GM18499 (cell line): ENCODE measurements around the gene IRAK3.

ENCODE experiments used
- ATAC-seq: cut with Tn5 transposase; IDR thresholded peaks from one replicate; pipeline ENCODE4 v1.9.1; 2021; ENCODE audit warnings: moderate number of reproducible peaks; ENCODE audit not compliant: insufficient read depth, unreplicated experiment

The IRAK3 gene

DNA sequence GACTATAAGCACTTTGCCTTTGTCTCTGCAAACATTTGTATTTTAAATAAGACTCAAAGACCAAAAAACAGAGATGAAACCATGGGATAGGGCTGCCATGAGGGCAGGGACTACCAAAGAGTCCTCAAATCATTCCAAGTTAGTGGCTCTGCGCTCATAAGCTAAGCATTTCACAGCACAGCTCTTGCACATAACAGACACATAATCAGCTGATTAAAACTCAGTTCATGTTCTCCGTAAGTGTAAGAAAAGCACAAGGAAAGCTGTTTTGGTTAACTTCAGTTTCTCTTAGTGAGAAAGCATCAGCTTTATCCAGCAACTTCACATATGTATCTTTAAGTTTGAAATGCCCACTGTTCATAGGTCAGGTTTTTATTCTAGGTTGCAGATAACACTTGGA is 54.9 kb downstream of the IRAK3 start:
- ATAC-seq: no peak

GRCh38 chr12:66244446-66244845 is 55.4 kb downstream of the IRAK3 start:
- no peak for ATAC-seq

DNA sequence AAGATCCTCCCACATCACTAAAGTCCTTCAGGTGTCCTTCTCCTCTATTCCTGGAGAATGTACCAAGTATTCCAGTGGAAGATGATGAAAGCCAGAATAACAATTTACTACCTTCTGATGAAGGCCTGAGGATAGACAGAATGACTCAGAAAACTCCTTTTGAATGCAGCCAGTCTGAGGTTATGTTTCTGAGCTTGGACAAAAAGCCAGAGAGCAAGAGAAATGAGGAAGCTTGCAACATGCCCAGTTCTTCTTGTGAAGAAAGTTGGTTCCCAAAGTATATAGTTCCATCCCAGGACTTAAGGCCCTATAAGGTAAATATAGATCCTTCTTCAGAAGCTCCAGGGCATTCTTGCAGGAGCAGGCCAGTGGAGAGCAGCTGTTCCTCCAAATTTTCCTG is 58.7 kb downstream of the IRAK3 start:
- ATAC-seq: no peak

- no peak for ATAC-seq
These were observed 62.0 kb downstream of the IRAK3 start for GRCh38 chr12:66251049-66251448.

DNA sequence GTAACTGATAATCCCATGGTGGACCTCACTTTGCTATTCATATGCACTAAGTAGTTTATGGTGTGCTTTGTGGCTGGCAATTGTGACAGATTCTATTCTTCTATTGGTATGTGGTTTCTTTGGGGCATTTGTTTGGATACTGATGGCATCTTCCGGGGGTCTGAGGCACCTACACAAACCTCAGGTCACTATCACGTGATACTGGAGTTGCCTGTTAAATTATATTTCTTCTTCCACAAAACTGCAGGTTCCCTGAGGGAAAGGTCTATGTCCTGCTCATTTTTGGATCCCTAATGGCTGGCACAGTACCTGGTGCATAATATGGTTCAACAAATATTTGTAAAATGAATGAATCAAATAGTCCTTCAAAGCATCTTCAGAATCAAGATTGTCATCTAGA is 63.8 kb downstream of the IRAK3 start:
- no peak for ATAC-seq

DNA sequence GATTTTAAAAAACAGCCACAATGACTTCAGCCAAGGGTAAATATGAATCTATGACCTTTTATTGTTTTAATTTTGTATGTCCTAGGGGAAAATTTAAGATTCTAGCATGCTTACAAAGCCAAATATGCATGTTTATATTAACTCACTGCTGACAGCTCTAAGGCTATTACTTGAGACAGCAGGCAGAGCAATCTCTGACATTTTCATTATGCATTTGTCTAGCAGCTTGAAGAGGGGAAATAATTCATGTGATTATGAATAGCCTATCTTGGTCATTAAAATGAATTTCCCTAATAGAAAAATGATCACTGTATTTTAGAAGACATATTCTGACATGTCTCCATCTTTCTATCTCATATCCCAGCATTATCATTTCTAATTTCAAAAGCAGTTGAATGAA is 66.7 kb downstream of the IRAK3 start:
- ATAC-seq: no peak

DNA sequence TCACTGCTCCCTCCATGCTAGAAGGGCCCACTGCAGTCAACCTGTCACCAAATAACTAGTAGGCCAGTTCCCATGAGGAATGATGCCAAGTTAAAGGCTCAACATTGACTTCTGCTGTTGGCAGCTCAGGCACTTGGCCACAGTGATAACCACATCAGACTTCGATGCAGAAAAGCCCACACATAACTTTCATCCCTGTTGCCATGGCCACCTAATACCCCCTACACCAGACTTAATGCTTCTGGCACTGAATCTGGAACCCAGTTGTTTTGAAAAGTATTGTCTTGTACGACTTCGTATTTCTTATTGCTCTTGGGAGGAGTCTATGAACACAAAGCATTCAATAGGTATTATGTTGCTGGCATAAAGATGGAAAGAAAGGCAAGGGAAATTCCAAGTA is 69.0 kb downstream of the IRAK3 start:
- no peak for ATAC-seq

DNA sequence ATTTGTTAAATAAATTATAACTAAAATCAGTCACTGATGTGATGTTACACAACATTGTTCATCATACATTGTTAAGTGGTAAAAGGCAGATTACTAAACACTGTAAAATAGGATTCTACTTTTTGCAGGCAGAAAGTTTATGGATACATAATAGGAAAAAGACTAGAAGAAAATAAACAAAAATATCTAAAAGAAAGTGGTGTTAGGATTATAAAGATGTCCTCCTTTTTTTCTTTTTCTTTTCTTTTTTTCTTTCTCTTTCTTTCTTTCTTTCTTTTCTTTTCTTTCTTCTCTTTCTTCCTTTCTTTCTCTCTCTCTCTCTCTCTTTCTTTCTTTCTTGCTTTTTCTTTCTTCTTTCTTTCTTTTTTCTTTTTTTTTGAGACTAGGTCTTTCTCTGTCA is 73.7 kb downstream of the IRAK3 start:
- ATAC-seq: no peak

DNA sequence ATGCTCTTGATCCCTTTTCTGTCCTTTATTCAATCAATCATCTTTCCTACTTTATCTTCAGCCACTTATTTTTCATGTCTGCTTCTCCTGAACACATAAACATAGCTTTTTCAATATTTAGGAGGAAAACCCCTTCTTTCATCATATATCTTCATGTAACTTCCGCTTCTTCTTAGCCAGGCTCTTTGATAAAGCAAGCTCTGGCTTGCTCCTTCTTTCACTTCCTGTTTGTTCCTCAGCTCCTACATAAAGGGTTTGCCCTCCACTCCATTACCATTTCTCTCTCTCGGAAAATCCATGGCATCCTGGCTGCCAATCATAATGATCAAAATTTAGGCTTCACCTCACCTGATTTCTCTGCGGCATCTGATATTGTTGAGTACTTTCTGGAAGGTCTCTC is 79.5 kb downstream of the IRAK3 start:
- ATAC-seq: no peak

DNA sequence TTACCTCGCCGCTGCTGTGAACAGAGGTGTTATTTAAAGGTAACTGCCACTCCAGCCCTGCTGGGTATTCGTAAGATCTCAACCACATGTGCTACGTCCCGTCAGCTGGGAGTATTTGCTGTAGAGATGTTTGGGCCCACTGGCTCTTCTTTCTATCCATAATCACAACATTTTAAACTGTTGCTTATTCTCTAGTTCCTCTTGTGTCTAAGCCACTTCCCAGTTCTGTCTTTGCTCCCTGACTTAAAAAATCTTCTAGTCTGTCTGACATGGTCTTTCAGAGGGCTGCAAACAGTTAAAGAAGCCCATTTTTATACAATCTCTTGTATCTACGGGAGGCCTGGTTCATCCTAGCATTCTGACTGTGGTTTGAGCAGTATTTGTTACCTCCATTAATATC is 80.1 kb downstream of the IRAK3 start:
- no peak for ATAC-seq

- ATAC-seq: no peak
These were observed 80.9 kb downstream of the IRAK3 start for GRCh38 chr12:66269757-66270383.

DNA sequence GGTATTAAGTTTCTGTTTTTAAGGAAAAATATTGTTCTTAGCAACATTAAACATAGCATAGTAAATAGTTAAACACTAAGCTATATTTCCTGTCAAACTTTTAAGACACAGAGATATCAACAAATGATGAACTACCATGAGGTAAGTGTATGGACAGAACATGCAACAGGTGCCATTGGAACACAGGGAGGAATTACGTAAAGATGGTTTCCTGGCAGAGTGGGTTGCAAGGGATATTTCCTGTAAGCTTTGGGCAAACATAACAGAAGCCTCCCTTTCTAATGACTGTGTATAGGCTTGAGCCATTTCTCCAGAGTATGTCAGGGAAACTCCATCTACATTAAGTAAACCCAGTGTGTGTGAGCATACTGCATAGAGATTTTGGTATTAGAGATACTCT is 81.6 kb downstream of the IRAK3 start:
- ATAC-seq: no peak

DNA sequence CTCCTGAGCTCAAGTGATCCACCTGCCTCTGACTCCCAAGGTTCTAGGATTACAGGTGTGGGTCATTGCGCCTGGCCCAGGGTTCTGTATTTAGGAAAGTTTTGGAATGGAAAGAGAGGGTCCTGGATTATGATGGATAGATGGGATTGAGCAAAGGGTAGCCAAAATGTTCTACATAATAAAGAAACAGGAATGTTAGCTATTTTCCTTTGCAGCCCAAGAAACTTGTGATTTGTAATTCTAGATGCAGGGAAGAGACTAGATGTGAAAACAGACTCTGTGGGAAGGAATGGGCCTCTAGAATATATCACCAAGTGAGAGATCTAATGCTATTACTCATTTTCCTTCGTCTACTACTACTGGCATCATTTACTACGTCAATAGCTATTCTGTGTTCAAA is 83.6 kb downstream of the IRAK3 start:
- no peak for ATAC-seq

GRCh38 chr12:66273147-66273546 is 84.1 kb downstream of the IRAK3 start:
- no peak for ATAC-seq

DNA sequence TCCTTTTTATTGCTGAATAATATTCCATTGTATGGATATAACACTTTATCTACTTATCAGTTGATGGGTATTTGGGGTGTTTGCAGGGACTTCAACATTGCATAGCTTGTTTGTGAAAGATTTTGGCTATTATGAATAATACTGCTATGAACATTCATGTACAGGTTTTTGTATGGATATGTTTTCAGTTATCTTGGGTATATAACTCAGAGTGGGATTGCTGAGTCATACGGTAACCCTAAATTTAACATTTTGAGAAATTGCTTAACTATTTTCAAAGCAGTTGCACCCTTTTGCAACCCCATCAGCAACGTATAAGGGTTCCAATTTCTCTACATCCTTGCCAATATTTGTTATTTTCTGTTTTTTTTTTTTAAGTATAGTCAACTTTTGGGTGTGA is 86.0 kb downstream of the IRAK3 start:
- ATAC-seq: no peak

DNA sequence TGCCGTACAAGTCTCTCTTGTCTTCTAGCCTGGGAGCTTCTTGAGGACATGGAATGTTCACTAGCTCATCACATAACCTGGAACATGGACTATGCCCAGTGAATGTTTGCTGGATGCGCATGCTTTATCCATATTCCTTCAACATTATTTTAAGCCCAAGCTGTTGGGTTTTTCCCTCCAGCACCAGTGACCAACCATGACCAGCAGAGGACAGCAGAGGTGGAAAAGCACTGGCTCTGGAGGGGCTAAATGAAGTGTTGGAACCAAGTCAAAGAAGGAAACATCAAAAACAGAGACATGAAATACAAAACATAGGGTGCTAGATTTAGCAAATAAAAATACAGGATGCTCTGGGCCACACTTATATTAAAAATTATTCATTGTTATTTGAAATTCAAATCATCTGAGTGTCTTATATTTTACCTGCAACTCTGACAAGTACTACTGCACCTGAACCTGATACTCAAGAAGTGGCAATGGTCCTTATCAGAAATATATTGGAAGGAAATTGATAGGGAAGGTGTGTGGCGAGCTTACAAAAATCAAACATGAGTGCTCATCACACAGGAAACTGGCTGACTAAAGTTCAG is 90.2 kb downstream of the IRAK3 start:
- ATAC-seq: no peak

- ATAC-seq: no peak
These were observed 91.5 kb downstream of the IRAK3 start for GRCh38 chr12:66280561-66280960.

GRCh38 chr12:66282244-66282643 is 93.2 kb downstream of the IRAK3 start:
- ATAC-seq: no peak

DNA sequence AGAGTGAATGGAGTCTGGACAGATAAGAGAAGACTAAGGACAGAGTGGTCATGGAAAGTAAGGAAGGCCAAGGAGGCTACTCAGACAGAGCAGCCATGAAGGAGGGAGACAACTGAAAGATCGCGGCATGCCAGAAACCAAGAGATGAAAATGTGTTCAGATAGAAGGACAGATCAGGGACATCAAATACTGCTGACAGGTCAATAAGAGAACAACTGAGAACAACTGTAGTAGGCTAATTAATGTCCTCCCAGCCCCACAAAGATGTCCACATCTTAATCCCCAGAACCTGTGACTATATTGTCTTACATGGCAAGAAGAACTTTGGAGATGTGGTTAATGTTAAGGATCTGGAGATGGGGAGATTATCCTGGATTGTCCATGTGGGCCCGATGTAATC is 98.3 kb downstream of the IRAK3 start:
- no peak for ATAC-seq

DNA sequence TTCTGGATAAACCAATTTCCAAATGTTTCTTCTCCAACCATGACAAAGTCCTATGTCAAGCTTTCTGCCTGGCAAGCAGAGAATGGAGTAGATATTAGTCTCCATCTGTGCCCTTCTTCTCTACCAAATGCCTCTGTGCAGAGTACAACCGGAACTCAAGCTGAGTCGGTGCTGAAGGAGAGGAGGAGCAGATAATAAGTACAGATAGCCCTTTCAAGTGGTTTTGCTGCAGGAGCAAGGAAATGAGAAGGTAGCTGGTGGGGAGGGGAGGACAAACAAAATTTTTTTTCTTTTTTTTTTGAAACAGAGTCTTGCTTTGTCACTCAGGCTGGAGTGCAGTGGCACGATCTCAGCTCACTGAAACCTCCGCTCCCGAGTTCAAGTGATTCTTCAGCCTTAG is 99.1 kb downstream of the IRAK3 start:
- ATAC-seq: no peak

DNA sequence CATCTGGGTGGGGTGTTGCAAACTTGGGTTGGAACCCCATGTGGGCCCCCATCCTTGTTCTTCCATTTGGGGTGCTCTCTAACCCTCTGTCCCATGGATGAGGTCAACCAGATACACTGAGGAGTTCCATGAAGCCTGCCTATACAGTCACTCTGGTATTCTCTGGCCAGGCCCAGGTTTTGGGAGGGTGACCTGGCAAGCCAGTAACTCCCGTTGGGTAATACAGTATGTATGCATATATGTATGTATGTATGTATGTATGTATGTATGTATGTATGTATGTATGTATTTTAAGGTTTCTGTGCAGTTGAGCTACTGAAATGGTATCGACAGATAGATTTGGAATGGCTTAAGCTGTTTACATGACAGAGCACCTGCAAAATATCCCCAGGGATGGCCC is 100.5 kb downstream of the IRAK3 start:
- no peak for ATAC-seq

GRCh38 chr12:66290716-66291200 is 101.7 kb downstream of the IRAK3 start:
- ATAC-seq: no peak
